Stomach (tissue), 4 donors: ENCODE measurements around the gene GNG3.

Source experiments
- CTCF ChIP-seq, 7 experiments: fragments of 450-650 bp in 4 of 7; fragments of 200-600 bp in 3 of 7; sonication (generic) in 3 of 7; IDR thresholded peaks; one replicate each; pipeline ENCODE4 v1.5.1; 2016 to 2019; ENCODE audit warnings: antibody characterized with exemption in 7 of 7, control low read depth in 2 of 7, mild to moderate bottlenecking in 1 of 7
- EP300 ChIP-seq: sonication (generic); formaldehyde crosslinking; IDR thresholded peaks from one replicate; pipeline ENCODE4 v1.6.1; 2017; ENCODE audit warnings: antibody characterized with exemption
- POLR2A ChIP-seq, 4 donors: fragments of 450-650 bp; IDR thresholded peaks; one replicate each; pipeline ENCODE4 v1.6.1; 2016; ENCODE audit warnings: antibody characterized with exemption in 4 of 4, control low read depth in 2 of 4, mild to moderate bottlenecking in 1 of 4, moderate library complexity in 1 of 4
- POLR2AphosphoS5 ChIP-seq, 3 donors: sonication (generic); formaldehyde crosslinking; IDR thresholded peaks; one replicate each; pipeline ENCODE4 v1.6.1; 2016; ENCODE audit warnings: antibody characterized with exemption in 3 of 3

GRCh38 chr11:62737196-62737595, 29.7 kb downstream of the GNG3 start:
- TF ChIP-seq CTCF (IDR thresholded peaks at IDR 0.05) (no peak), POLR2A (IDR thresholded peaks at IDR 0.05) (no peak), EP300 (no peak), POLR2AphosphoS5 (IDR thresholded peaks at IDR 0.05) (no peak)
